GM19455 (cell line): Measurements from ENCODE around the gene FFAR4.

Experiments used
- ATAC-seq: cut with Tn5 transposase; IDR thresholded peaks from one replicate; pipeline ENCODE4 v1.9.1; 2021; ENCODE audit not compliant: unreplicated experiment

Gene FFAR4

GRCh38 chr10:93570383-93570782 lies 3.9 kb downstream of the FFAR4 start:
- no peak for ATAC-seq

GRCh38 chr10:93572606-93573005 lies 6.1 kb downstream of the FFAR4 start:
- ATAC-seq: no peak

GRCh38 chr10:93573051-93573909 lies 6.8 kb downstream of the FFAR4 start:
- ATAC-seq: no peak

- no peak for ATAC-seq
These were observed 7.5 kb downstream of the FFAR4 start for GRCh38 chr10:93573924-93574323.

GRCh38 chr10:93576888-93577287 lies 10.4 kb downstream of the FFAR4 start:
- no peak for ATAC-seq

GRCh38 chr10:93577565-93577964 lies 11.1 kb downstream of the FFAR4 start:
- no peak for ATAC-seq

GRCh38 chr10:93579089-93579488 lies 12.6 kb downstream of the FFAR4 start:
- no peak for ATAC-seq

GRCh38 chr10:93579985-93580711 lies 13.7 kb downstream of the FFAR4 start:
- ATAC-seq: no peak

GRCh38 chr10:93580828-93581227 lies 14.4 kb downstream of the FFAR4 start:
- no peak for ATAC-seq

GRCh38 chr10:93584445-93584844 lies 18.0 kb downstream of the FFAR4 start:
- ATAC-seq: no peak

- no peak for ATAC-seq
These were observed 23.4 kb downstream of the FFAR4 start for GRCh38 chr10:93589648-93590562.

GRCh38 chr10:93590638-93591037 lies 24.2 kb downstream of the FFAR4 start:
- ATAC-seq: no peak

GRCh38 chr10:93591065-93591808 lies 24.8 kb downstream of the FFAR4 start:
- no peak for ATAC-seq

GRCh38 chr10:93593254-93593653 lies 26.8 kb downstream of the FFAR4 start:
- no peak for ATAC-seq

- no peak for ATAC-seq
These were observed 27.3 kb downstream of the FFAR4 start for GRCh38 chr10:93593749-93594148.

GRCh38 chr10:93594518-93594917 lies 28.1 kb downstream of the FFAR4 start:
- ATAC-seq: no peak

- no peak for ATAC-seq
These were observed 29.1 kb downstream of the FFAR4 start for GRCh38 chr10:93595378-93596161.

- no peak for ATAC-seq
These were observed 30.1 kb downstream of the FFAR4 start for GRCh38 chr10:93596539-93596938.

- ATAC-seq: no peak
These were observed 30.7 kb downstream of the FFAR4 start for GRCh38 chr10:93597075-93597599.
